ENCODE results near the gene RPA3.

Gene RPA3

DNA sequence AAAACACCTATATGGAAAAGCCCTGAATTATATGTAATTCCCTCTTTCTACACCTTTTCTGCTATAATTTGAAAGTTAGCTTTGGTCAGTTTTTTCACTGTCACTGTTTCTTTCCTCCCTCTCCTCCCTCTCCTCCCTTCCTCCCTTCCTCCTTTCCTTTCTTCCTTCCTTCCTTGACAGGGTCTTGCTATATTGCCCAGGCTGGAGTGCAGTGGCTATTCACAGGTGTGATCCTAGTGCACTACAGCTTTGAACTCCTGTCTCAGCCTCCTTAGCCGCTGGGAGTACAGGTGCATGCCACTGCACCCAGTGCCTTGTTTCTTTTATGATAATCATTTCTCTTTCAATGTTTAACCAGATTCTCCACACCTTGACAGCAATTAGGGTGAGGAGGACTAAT lies 100.0 kb downstream of the RPA3 start:
- CTCF ChIA-PET, result no interaction called here
- POLR2A ChIA-PET, result no interaction called here
- no peak for DNase-seq (ENCODE audit: extremely low spot score)
- TF ChIP-seq, protein P1, sequence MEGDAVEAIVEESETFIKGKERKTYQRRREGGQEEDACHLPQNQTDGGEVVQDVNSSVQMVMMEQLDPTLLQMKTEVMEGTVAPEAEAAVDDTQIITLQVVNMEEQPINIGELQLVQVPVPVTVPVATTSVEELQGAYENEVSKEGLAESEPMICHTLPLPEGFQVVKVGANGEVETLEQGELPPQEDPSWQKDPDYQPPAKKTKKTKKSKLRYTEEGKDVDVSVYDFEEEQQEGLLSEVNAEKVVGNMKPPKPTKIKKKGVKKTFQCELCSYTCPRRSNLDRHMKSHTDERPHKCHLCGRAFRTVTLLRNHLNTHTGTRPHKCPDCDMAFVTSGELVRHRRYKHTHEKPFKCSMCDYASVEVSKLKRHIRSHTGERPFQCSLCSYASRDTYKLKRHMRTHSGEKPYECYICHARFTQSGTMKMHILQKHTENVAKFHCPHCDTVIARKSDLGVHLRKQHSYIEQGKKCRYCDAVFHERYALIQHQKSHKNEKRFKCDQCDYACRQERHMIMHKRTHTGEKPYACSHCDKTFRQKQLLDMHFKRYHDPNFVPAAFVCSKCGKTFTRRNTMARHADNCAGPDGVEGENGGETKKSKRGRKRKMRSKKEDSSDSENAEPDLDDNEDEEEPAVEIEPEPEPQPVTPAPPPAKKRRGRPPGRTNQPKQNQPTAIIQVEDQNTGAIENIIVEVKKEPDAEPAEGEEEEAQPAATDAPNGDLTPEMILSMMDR (IDR thresholded peaks at IDR 0.05; ENCODE audit: control extremely low read depth, extremely low read depth, low read depth, missing control alignments), result no peak

DNA sequence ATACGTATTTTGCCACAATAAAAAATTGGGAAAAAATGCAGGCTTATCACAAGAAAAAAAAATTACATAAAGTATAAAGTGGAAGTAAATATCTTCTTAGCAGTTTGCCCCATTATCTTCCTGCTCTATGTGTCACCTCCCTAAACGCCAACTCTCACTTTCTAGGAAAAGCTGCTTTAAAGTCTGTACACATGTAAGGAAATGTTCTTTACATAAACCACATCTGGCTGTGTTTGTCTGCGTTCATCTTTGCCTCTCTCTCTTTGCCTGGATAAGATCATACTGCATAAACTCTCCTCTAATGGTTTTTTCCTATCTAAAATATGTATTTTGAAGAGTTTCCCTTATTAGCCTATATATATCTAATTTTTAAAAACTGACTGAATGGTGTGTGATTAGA lies 100.9 kb downstream of the RPA3 start:
- TF ChIP-seq, protein P1 (IDR thresholded peaks at IDR 0.05; ENCODE audit: control extremely low read depth, extremely low read depth, low read depth, missing control alignments), result no peak
- ChIA-PET POLR2A (no interaction called here), CTCF (no interaction called here)
- DNase-seq (ENCODE audit: extremely low spot score), result no peak

DNA sequence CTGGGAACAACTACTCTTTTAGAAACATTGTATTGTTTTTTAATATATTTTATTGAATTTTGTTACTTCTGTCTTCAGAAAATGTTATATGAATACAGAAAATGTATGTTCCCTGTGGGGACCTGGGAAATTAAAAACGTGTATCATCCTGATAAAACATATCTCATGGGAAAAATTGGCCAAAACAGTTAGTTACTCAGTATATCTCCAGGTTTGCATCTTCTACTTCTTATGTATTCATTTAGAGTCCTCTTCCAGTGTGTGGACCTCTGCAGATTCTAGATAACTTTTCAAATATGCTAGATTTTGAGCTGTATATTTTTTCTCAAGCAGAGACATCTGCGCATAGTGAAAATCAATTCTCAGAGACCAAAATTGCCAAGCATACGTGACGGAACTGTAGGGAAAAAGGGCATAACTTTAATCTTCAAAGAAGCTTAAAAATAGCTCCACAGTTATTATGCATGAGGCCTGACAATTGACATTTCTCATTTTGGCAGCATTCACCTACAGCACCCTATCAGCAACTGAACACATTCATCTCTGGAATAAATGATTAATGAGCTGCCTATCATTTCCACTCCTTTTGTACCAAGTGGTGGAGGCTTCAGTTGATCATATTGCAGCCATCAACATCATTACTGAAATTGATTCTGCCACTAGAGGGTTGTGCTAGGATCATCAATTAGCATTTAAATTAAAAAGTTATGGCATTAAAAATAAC lies 104.2 kb downstream of the RPA3 start:
- ChIA-PET POLR2A (interaction anchor here (0.7 kb wide), 1 partner anchor 48 kb away, joined by 3 read pairs; the partner anchor contains the start of gene MIOS), CTCF (interaction anchor here (0.7 to 1.5 kb wide), 2 partner anchors 10 to 25 kb away, joined by 3 read pairs; no protein-coding TSS in a partner anchor)
- TF ChIP-seq, protein P1 (IDR thresholded peaks at IDR 0.05; ENCODE audit: control extremely low read depth, extremely low read depth, low read depth, missing control alignments), result no peak
- DNase-seq (ENCODE audit: extremely low spot score), result no peak

DNA sequence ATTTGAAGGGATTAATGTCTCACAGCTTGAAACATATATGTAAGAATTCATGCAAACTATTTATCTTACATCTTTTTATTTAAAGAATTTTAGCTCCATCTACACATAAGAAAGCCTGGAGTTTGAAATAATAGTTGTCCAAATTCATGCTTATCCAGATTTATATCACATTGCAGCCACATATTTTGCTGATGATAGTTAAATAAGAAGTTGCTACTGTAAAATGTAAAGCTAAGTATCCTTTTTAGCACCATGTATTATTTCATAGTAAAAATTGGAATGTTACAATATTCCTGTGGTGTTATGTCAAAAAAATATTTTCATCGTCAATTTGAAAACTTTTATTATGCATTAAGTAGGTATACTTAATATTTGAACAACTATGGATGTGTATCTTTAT lies 105.2 kb downstream of the RPA3 start:
- POLR2A ChIA-PET, result interaction anchor here (0.7 kb wide), 1 partner anchor 47 kb away, joined by 3 read pairs; the partner anchor contains the start of gene MIOS
- no peak for DNase-seq (ENCODE audit: extremely low spot score)
- TF ChIP-seq, protein P1 (IDR thresholded peaks at IDR 0.05; ENCODE audit: control extremely low read depth, extremely low read depth, low read depth, missing control alignments), result no peak
- CTCF ChIA-PET, result no interaction called here

DNA sequence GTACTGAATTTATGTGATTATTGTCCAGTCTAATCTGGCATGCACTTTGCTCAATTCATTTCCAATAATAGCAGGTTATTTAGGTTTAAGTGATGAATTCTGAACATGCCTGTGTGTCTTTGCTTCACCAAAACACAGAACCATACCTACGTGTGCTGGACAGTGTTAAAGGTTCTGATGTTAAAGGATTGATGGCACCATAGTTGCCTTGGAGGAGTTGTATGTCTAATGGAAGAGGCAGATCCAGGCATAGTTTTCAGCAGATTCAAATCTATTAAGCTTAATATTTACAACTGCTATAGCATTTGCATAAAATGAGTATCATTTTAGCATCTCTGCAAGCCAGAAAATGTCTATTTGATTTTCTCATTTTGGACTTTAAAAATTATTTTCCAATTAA lies 105.9 kb downstream of the RPA3 start:
- TF ChIP-seq, protein P1 (IDR thresholded peaks at IDR 0.05; ENCODE audit: control extremely low read depth, extremely low read depth, low read depth, missing control alignments), result no peak
- CTCF ChIA-PET, result interaction anchor here (0.9 kb wide), 1 partner anchor 16 kb away, joined by 3 read pairs; no protein-coding TSS in a partner anchor
- POLR2A ChIA-PET, result no interaction called here
- DNase-seq (ENCODE audit: extremely low spot score), result no peak

DNA sequence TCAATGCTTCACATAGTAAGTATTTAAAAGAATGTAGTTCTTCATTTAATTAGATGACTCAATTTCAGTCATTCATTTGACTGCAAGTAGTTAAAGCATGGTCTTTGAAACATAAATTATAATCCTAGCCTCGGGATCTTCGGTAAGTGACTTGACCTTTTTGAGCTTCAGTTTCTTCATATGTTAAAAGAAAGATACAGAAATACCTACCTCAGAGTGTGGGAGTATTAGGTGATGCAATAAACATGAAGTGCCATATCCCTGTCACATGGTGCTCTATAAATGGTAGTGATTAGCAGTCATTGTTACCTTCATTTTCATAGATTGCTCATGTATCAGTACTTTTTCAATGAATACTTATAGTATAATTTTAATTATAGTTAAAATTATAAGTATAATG lies 109.1 kb downstream of the RPA3 start:
- POLR2A ChIA-PET, result no interaction called here
- no peak for DNase-seq (ENCODE audit: extremely low spot score)
- TF ChIP-seq, protein P1 (IDR thresholded peaks at IDR 0.05; ENCODE audit: control extremely low read depth, extremely low read depth, low read depth, missing control alignments), result no peak
- CTCF ChIA-PET, result interaction anchor here (0.6 to 0.7 kb wide), 2 partner anchors 28 to 461 kb away, joined by 3 read pairs; no protein-coding TSS in a partner anchor

All from GM10248 (cell line).